ENCODE results near the gene OSBPL7.

OSBPL7 gene

GRCh38 chr17:47800686-47801085 is 20.9 kb downstream of the OSBPL7 start:
- no peak for TF ChIP-seq FOXP2 (optimal IDR thresholded peaks at IDR 0.05; ENCODE audit: borderline replicate concordance, extremely low read depth, extremely low read length, insufficient read depth)
- TF ChIP-seq SIN3A (IDR thresholded peaks at IDR 0.05; ENCODE audit: borderline replicate concordance, insufficient read depth, low read length), result no peak
- no peak for TF ChIP-seq TAF1 (IDR thresholded peaks at IDR 0.05; ENCODE audit: borderline replicate concordance, insufficient read depth, low read length)
- no peak for TF ChIP-seq POLR2AphosphoS5 (IDR thresholded peaks at IDR 0.05; ENCODE audit: low read depth, low read length)
- TF ChIP-seq REST (IDR thresholded peaks at IDR 0.05; ENCODE audit: insufficient read depth in 1 of 2, low read depth in 2 of 2, low read length in 2 of 2), result no peak

GRCh38 chr17:47797797-47798196 is 23.8 kb downstream of the OSBPL7 start:
- no peak for TF ChIP-seq SIN3A (IDR thresholded peaks at IDR 0.05; ENCODE audit: borderline replicate concordance, insufficient read depth, low read length)
- no peak for TF ChIP-seq TAF1 (IDR thresholded peaks at IDR 0.05; ENCODE audit: borderline replicate concordance, insufficient read depth, low read length)
- TF ChIP-seq POLR2AphosphoS5 (IDR thresholded peaks at IDR 0.05; ENCODE audit: low read depth, low read length), result no peak
- peak; percentile 82 to 95 for TF ChIP-seq REST (IDR thresholded peaks at IDR 0.05; ENCODE audit: insufficient read depth in 1 of 2, low read depth in 2 of 2, low read length in 2 of 2)

- TF ChIP-seq SIN3A (IDR thresholded peaks at IDR 0.05; ENCODE audit: borderline replicate concordance, insufficient read depth, low read length) (no peak), FOXP2 (optimal IDR thresholded peaks at IDR 0.05; ENCODE audit: borderline replicate concordance, extremely low read depth, extremely low read length, insufficient read depth) (no peak), TAF1 (IDR thresholded peaks at IDR 0.05; ENCODE audit: borderline replicate concordance, insufficient read depth, low read length) (no peak), REST (IDR thresholded peaks at IDR 0.05; ENCODE audit: insufficient read depth in 1 of 2, low read depth in 2 of 2, low read length in 2 of 2) (no peak), POLR2AphosphoS5 (IDR thresholded peaks at IDR 0.05; ENCODE audit: low read depth, low read length) (no peak)
Observed at GRCh38 chr17:47792979-47793378, 28.6 kb downstream of the OSBPL7 start.

GRCh38 chr17:47792457-47792856 is 29.1 kb downstream of the OSBPL7 start:
- TF ChIP-seq TAF1 (IDR thresholded peaks at IDR 0.05; ENCODE audit: borderline replicate concordance, insufficient read depth, low read length), result no peak
- no peak for TF ChIP-seq POLR2AphosphoS5 (IDR thresholded peaks at IDR 0.05; ENCODE audit: low read depth, low read length)
- TF ChIP-seq FOXP2 (optimal IDR thresholded peaks at IDR 0.05; ENCODE audit: borderline replicate concordance, extremely low read depth, extremely low read length, insufficient read depth), result no peak
- no peak for TF ChIP-seq SIN3A (IDR thresholded peaks at IDR 0.05; ENCODE audit: borderline replicate concordance, insufficient read depth, low read length)
- TF ChIP-seq REST (IDR thresholded peaks at IDR 0.05; ENCODE audit: insufficient read depth in 1 of 2, low read depth in 2 of 2, low read length in 2 of 2), result no peak

- no peak for TF ChIP-seq SIN3A (IDR thresholded peaks at IDR 0.05; ENCODE audit: borderline replicate concordance, insufficient read depth, low read length)
Observed at GRCh38 chr17:47791025-47791424, 30.6 kb downstream of the OSBPL7 start.
